Cardiac muscle cell (in vitro differentiated cells and primary cell): Measurements from ENCODE around the gene SECISBP2. TPM values are rescaled to one million over a fixed set of nuclear protein-coding genes. Genes with fewer than 3 reads are reported as not detected.
"Not testable (repeated sequence)": the region's sequence is repeated elsewhere in the genome, so short reads cannot be mapped to it uniquely, and the experiment has no call there.

Experiments used
- DNase-seq, 2 donors: peaks; one replicate each; pipeline versions ENCODE4 v3.0.0 to v3.0.0-alpha.2; 2010 to 2017; ENCODE audit warnings: low read depth in 1 of 2, low spot score in 1 of 2
- H3K27ac ChIP-seq: fragments of 200-600 bp; sonication (generic); 2 replicates; pipeline ENCODE4 v1.5.1; 2016
- H3K27me3 ChIP-seq: fragments of 200-600 bp; sonication (generic); 2 replicates; pipeline ENCODE4 v1.6.0; 2016; ENCODE audit warnings: control low read depth
- H3K36me3 ChIP-seq: fragments of 200-600 bp; sonication (generic); 2 replicates; pipeline ENCODE4 v1.5.1; 2016; ENCODE audit warnings: control low read depth
- H3K4me1 ChIP-seq: fragments of 200-600 bp; sonication (generic); 2 replicates; pipeline ENCODE4 v1.8.1; 2017; ENCODE audit warnings: low read depth, mild to moderate bottlenecking, mixed run types
- H3K4me3 ChIP-seq: fragments of 200-600 bp; sonication (generic); 2 replicates; pipeline ENCODE4 v1.5.1; 2016; ENCODE audit warnings: mild to moderate bottlenecking
- H3K9me3 ChIP-seq: fragments of 200-600 bp; sonication (generic); 2 replicates; pipeline ENCODE4 v1.5.1; 2017; ENCODE audit warnings: low read depth, mild to moderate bottlenecking, control low read depth
- CTCF ChIP-seq: IDR thresholded peaks from 2 replicates; pipeline ENCODE4 v1.5.1; 2012; ENCODE audit warnings: low read depth, mild to moderate bottlenecking, low read length
- polyA plus RNA-seq: library from polyadenylated mRNA; unstranded; fragments of >200 nt; fragmentation: Nextera tagmentation; extraction: Ambion mirVana; gene quantifications from 2 replicates; pipeline ENCODE4 v1.2.1, GENCODE V29; 2016
- total RNA-seq: library from RNA; depleted of rRNA; stranded (reverse); fragments of >200 nt; gene quantifications from 2 replicates; pipeline ENCODE4 v1.2.3, GENCODE V29; 2016

The SECISBP2 gene
- total and polyA plus RNA-seq, 2 experiments from 2014 or later, result 20.4 to 20.5 TPM

DNA sequence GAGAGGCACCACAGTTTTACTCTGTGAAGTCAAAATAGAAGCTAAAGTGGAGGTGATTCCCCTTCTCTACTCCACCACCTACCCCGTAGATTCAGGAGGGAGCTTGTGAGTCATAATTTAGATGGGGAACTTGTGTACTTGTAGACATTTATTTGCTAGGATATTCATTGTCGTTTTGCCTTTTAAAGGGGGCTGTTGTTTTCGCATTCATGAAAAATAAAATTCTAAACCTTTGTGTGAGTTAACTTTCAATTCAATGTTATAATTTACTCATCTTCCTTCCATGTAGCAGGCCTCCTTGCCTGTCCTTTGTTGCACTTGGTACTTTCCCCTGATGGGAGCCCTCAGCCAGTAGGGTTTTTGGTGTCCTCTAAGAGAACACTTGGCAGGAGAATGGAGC lies 22.0 kb downstream of the SECISBP2 start:
- DNase-seq, result no peak
- Histone ChIP-seq H3K27me3 (no peaks in the 10 kb centered on the region), H3K9me3 (no peaks in the 10 kb centered on the region), H3K4me1 (no peaks in the 10 kb centered on the region), H3K27ac (no peak overlapping the region), H3K36me3 (peaks cover 19% of the 10 kb centered on the region), H3K4me3 (no peak overlapping the region)
- no peak for TF ChIP-seq CTCF

DNA sequence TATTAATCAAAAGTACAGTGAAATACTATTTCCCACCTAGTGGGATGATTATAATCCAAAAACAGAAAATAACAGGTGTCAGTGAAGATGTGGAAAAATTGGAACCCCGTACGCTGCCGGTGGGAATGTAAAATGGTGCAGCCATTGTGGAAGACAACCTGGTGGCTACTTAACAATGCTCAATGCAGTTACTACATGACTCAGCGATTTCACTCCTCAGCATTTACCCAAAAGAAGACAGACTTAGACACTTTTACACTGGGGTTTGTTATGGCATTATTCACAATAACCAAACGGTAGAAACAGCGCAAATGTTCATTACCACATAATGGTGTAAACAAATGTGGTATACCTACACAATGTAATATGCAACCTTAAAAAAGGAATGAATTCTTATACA lies 23.9 kb downstream of the SECISBP2 start:
- Histone ChIP-seq H3K27me3 (no peaks in the 10 kb centered on the region), H3K4me3 (no peak overlapping the region), H3K36me3 (peaks cover 28% of the 10 kb centered on the region), H3K4me1 (no peaks in the 10 kb centered on the region), H3K27ac (no peak overlapping the region), H3K9me3 (no peaks in the 10 kb centered on the region)
- no peak for DNase-seq
- no peak for TF ChIP-seq CTCF

DNA sequence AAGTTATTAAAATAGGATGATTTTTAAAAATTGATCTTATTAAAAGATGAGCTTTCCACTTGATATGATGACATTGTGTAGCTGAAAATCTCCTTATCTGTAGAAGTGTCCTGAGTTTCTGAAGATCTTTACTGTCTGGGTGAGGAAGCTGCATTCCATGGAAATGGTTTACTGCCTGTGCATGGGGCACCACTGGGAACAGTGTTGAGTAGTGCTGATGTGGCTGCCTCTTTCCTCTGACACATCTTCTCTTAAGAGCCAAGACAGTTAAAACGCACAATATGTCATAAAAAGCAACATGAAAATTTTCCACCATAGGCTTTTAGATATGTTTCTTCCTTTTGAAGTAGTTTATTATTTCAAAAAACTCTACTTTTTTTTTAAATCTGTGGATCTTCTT lies 24.6 kb downstream of the SECISBP2 start:
- H3K36me3 ChIP-seq, result peaks cover 32% of the 10 kb centered on the region
- no peaks in the 10 kb centered on the region for H3K27me3 ChIP-seq
- no peaks in the 10 kb centered on the region for H3K9me3 ChIP-seq
- no peaks in the 10 kb centered on the region for H3K4me1 ChIP-seq
- TF ChIP-seq CTCF, result no peak
- DNase-seq, result no peak
- no peak overlapping the region for H3K4me3 ChIP-seq
- H3K27ac ChIP-seq, result no peak overlapping the region

DNA sequence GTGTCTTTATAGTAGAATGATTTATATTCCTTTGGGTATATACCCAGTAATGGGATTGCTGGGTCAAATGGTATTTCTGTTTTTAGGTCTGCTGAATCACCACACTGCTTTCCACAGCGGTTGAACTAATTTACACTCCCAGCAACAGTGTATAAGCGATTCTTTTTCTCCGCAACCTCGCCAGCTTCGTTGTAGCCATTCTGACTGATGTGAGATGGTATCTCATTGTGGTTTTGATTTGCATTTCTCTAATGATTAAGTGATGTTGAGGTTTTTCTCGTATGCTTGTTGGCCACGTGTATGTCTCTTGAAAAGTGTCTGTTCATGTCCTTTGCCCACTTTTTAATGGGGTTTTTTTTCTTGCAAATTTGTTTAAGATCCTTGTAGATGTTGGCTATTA lies 25.5 kb downstream of the SECISBP2 start:
- H3K4me3 ChIP-seq, H3K27ac ChIP-seq, H3K9me3 ChIP-seq, H3K4me1 ChIP-seq, DNase-seq, H3K27me3 ChIP-seq: not testable (repeated sequence)
- H3K36me3 ChIP-seq, result peaks cover 39% of the 10 kb centered on the region

- Histone ChIP-seq H3K27ac (no peak overlapping the region), H3K9me3 (no peaks in the 10 kb centered on the region), H3K27me3 (no peaks in the 10 kb centered on the region), H3K36me3 (peaks cover 44% of the 10 kb centered on the region), H3K4me3 (no peak overlapping the region), H3K4me1 (no peaks in the 10 kb centered on the region)
- no peak for TF ChIP-seq CTCF
- DNase-seq, result no peak
Observed at GRCh38 chr9:89345476-89345875, 27.2 kb downstream of the SECISBP2 start.

GRCh38 chr9:89346696-89347095 lies 28.4 kb downstream of the SECISBP2 start:
- Histone ChIP-seq H3K36me3 (peaks cover 47% of the 10 kb centered on the region), H3K4me1 (no peaks in the 10 kb centered on the region), H3K27ac (no peak overlapping the region), H3K9me3 (no peaks in the 10 kb centered on the region), H3K4me3 (no peak overlapping the region), H3K27me3 (no peaks in the 10 kb centered on the region)
- TF ChIP-seq CTCF, result no peak
- no peak for DNase-seq
